ENCODE measurements around the gene TLCD2. TPM values are rescaled to one million over a fixed set of nuclear protein-coding genes. Genes with fewer than 3 reads are reported as not detected.
"Not testable (repeated sequence)": the region's sequence is repeated elsewhere in the genome, so short reads cannot be mapped to it uniquely, and the experiment has no call there.

TLCD2 gene, protein sequence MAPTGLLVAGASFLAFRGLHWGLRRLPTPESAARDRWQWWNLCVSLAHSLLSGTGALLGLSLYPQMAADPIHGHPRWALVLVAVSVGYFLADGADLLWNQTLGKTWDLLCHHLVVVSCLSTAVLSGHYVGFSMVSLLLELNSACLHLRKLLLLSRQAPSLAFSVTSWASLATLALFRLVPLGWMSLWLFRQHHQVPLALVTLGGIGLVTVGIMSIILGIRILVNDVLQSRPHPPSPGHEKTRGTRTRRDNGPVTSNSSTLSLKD
- total RNA-seq (2014; rRNA removed), result 0.77 and 1.1 TPM in 2 replicates
- polyA plus RNA-seq (2012), result 2.4 TPM

DNA sequence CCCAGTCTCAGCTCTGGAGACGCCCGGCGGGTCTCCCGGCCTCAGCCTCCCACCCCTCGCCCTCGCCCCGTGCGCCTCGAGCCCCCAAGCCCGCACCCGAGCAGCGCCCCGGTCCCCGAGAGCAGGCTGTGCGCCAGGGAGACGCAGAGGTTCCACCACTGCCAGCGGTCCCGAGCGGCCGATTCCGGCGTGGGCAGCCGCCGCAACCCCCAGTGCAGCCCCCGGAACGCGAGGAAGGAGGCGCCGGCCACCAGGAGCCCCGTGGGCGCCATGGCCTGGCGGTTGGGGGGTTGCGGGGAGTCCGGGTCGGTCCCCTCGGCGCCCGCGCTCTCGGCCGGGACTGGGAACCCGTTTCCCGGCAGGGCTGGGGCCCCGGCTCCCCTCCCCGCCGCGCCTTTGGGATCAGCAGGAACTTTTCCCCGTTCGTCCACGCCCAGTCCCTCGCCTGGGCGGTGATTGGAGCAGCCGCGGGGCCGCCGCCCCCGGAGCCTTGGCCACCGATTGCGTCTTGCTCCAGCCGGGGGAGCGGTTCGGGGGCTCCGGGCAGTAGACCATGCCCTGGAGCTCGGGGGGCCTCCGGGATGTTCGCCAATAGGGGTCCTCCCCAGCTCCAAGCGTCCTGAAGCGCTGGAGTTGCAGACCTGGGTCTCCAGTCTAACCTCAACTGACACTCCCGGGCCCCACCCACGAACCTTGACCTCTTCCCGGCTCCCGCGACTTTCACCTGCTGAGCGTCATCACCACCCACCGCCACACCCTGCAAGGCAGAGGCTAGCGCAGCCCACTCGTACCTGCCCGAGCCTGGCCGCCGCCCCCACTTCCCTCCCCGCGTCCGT is at the start of gene TLCD2:
Gene TLCD2 (minus strand): TSS at position 407 of the 836 bp plus-strand sequence. CDS start 135 bp downstream, at position 272.
- peak; percentile 54 for DNase-seq (ENCODE audit: low read depth)

- no peak for DNase-seq (ENCODE audit: low read depth)
These were observed 49.4 kb upstream of the TLCD2 start for GRCh38 chr17:1759529-1759928.

- DNase-seq (ENCODE audit: low read depth), result no peak
These were observed 48.6 kb upstream of the TLCD2 start for GRCh38 chr17:1758807-1759206.

DNA sequence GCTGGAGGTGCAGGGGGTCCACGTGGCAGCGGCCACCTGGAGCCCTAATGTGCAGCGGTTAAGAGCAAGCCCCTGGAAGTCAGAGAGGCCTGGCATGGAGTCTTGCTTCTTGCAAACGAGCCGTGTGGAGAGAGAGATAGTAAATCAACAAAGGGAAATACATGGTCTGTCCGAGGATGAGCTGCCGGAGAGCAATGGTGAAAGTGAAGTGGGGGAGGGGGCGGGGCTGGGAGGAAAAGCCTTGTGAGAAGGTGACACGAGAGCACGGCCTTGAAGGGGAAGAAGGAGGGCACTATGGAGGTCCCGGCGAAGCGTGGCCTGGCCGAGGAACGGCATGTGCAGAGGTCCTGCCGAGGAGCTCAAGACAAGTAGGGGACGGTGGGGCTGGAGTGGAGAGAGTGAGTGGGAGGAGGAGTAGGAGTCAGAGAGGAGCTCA is 45.7 kb upstream of the TLCD2 start:
- DNase-seq (ENCODE audit: low read depth), result no peak

- no peak for DNase-seq (ENCODE audit: low read depth)
These were observed 45.2 kb upstream of the TLCD2 start for GRCh38 chr17:1755252-1755826.

DNA sequence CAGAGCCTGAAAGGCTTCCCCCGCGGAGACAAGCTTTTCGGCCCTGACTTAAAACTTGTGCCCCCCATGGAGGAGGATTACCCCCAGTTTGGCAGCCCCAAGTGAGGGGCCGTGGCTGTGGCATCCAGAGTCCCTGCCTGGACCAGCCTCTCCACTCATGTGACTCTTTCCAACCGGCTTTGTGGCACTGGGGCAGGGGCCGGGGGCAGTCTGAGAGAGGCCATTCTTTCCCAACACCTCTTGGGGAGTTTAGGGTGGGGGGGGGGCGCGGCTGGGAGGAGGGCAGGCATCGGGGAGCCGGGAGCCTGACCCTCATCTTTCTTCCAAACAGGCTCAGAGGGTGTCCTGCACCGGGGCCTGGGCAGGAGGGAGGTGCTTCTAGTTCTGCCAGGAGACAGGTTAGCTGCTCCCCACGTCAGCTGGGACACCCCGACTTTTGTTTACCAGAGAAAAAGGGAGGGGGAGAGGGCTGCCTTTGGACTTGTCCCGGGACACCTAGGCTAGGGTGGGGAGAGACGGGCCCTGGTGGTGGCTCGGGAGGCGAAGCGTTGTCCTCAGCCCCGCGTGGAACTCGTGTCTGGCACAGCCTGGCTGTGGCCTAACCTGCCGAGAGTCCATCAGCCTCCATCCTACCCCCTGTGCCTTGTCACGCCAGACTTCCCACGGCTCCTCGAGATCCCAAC is 44.4 kb upstream of the TLCD2 start:
- no peak for DNase-seq (ENCODE audit: low read depth)

DNA sequence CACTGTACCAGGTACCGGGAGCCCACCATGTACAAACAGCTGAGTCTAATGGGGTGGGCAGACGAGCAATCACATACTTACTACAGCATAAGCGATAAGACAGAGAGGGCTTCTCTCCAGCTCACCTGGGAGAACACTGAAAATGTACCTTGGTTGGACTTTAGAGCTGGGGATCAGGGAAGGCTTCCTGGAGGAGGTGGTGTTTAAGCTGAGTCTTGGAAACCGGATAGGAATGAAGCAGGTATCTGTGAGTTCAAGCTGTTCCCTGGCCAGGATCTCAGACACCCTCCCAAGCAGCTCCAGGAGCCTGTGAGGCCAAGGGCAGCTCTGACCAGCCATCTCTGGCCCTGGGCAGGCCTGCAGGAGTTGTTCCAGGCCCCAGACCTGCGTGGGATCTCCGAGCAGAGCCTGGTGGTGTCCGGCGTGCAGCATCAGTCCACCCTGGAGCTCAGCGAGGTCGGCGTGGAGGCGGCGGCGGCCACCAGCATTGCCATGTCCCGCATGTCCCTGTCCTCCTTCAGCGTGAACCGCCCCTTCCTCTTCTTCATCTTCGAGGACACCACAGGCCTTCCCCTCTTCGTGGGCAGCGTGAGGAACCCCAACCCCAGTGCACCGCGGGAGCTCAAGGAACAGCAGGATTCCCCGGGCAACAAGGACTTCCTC is 43.7 kb upstream of the TLCD2 start:
- no peak for DNase-seq (ENCODE audit: low read depth)

- no peak for DNase-seq (ENCODE audit: low read depth)
These were observed 42.5 kb upstream of the TLCD2 start for GRCh38 chr17:1752425-1753262.

DNA sequence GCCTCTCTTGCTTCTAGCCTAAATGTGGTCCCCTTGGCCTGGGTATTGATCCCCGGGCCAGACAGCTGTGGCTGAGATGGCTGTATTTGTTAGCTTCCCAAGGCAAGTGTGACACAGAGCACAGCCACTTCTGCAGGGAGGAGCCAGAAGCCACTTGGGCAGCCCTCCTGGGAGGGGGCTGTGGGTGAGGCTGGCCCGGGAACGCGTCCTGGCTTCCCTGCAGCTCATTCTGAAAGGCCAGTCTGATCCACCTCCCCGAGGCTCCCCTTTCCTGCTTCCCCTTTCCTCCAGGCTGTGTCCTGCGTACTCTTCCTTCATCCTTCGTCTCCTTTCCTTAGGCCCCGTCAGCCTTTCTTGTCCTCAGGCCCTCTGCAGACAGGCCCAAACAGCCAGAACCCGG is 40.5 kb upstream of the TLCD2 start:
- DNase-seq (ENCODE audit: low read depth), result no peak

DNA sequence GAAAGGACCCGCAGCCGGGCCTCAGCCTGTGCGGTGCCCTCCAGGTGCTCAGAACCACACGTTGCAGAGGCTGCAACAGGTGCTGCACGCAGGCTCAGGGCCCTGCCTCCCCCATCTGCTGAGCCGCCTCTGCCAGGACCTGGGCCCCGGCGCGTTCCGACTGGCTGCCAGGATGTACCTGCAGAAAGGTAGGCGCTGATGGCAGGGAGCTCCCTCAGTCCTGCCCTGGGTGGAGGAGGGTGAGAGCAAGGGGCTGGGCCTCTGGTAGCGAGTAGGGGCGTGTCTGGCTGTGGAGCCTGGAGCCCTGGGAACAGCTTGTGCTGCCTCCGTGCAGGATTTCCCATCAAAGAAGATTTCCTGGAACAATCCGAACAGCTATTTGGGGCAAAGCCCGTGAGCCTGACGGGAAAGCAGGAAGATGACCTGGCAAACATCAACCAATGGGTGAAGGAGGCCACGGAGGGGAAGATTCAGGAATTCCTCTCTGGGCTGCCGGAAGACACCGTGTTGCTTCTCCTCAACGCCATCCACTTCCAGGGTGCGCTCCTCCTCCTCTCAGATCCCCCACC is 36.9 kb upstream of the TLCD2 start:
- no peak for DNase-seq (ENCODE audit: low read depth)

DNA sequence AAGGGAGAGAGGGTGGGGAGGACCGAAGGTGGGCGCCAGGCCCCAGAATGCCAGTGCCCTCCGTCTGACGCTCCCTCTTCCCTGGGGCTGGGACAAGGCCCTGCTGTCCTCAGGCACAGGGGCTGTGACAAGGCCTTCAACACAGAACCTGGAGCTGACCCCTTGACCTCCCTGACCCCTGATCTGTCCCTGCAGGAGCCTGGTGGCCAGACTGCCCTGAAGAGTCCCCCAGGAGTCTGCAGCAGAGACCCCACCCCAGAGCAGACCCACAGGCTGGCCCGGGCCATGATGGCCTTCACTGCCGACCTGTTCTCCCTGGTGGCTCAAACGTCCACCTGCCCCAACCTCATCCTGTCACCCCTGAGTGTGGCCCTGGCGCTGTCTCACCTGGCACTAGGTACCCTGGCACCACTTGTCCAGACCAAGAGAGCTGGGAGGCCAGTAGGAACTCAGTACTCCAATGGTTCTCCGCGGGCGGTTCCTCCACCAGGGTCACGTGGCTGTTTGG is 35.4 kb upstream of the TLCD2 start:
- no peak for DNase-seq (ENCODE audit: low read depth)

GRCh38 chr17:1744551-1745512 is 34.7 kb upstream of the TLCD2 start:
- no peak for DNase-seq (ENCODE audit: low read depth)

GRCh38 chr17:1743088-1743439 is 32.9 kb upstream of the TLCD2 start:
- DNase-seq (ENCODE audit: low read depth), result no peak

DNA sequence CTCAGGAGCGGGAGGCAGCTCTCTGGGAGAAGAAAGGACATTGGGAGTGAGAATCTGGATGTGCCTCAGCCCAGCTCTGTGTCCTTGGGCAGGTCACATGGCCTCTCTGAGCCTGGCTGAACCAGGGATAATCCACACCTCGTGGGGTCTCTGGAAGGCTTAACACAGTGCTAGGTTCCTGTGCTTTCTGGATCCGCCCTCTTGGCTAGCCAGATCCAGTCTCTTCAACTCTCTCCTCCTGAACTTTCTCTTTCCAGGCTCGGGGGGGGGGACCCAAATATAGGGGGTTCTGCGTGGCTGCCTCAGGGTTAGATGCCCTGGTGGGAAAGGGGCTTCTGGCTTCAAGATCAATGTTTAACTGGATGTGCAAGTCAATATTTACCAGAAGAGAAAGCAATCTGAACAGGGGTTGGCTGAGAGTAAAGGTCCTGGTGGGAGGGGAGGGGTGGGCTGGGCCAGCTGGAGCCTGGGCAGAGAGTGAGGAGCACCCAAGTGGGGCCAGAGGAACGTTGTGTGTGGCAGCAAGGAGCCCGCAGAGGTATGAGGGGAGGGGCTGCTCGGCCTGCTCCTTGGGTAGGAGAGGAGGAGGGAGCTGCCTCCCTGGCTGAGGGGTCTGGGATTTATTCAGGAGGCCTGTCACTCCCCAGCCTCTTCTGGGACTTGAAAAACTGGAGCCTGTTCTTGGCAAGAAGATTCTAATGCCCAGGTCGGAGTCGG is 32.4 kb upstream of the TLCD2 start, which contains the start of gene SERPINF2:
Gene SERPINF2 (plus strand): TSS at position 501 of the 717 bp plus-strand sequence. CDS start 2,125 bp downstream, outside the sequence.
- no peak for DNase-seq (ENCODE audit: low read depth)

- not testable (repeated sequence) for DNase-seq (ENCODE audit: low read depth)
These were observed 31.7 kb upstream of the TLCD2 start for GRCh38 chr17:1741899-1742298.

GRCh38 chr17:1737531-1738291 is 27.5 kb upstream of the TLCD2 start:
- no peak for DNase-seq (ENCODE audit: low read depth)

Measured in LHCN-M2 (cell line).